Measurements from ENCODE around the gene RAPGEF5. TPM values are rescaled to one million over a fixed set of nuclear protein-coding genes. Genes with fewer than 3 reads are reported as not detected.

Gene RAPGEF5
- total RNA-seq, 1 donor from 2014 or later, result 0.27 TPM

- intact Hi-C loops (cut with micrococcal nuclease), result no loop called here
Measured at GRCh38 chr7:22269963-22270362, 87.0 kb downstream of the RAPGEF5 start.

DNA sequence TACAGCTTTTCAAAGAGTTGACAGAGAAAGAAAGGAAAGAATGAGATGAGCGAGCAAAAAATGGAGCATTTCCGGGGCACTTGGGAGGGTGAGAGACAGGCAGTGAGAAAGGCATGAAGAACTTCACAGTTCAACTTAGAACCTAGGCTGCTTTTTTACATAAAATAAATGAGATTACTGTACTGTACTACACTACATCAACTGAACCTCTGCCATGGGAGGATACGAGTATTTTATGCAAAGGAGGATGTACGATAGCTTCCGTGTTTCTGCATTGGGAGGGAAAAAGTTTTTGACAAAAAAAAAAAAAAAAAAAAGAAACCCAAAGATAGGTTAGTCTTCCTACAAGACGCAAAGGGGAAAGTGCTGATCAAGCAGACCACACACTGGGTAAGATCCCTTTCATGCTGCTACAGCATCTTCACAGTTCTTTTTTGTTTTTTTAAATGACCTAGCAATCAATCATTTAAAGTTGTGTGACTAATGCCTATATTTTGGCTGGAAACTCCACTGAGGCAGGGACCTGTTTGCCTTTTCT is 88.0 kb downstream of the RAPGEF5 start:
- intact Hi-C loops (cut with micrococcal nuclease), result no loop called here

- intact Hi-C loops (cut with micrococcal nuclease), result no loop called here
Measured at GRCh38 chr7:22267930-22268615, 88.9 kb downstream of the RAPGEF5 start.

DNA sequence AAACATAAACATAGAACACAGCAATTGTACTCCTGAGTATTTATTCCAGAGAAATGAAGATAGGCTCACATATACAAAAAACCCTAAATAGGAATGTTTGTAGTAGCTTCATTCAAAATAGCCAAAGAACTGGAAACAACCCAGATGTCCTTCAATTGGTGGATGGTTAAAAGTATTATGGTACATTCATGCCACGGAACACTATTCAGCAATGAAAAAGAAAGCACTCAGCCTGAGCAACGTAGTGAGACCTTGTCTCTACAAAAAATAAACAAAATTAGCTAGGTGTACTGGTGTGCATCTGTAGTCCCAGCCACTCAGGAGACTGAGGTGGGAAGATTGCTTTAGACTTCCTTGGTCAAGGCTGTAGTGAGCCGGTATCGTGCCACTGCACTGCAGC is 94.4 kb downstream of the RAPGEF5 start:
- intact Hi-C loops (cut with micrococcal nuclease), result no loop called here

DNA sequence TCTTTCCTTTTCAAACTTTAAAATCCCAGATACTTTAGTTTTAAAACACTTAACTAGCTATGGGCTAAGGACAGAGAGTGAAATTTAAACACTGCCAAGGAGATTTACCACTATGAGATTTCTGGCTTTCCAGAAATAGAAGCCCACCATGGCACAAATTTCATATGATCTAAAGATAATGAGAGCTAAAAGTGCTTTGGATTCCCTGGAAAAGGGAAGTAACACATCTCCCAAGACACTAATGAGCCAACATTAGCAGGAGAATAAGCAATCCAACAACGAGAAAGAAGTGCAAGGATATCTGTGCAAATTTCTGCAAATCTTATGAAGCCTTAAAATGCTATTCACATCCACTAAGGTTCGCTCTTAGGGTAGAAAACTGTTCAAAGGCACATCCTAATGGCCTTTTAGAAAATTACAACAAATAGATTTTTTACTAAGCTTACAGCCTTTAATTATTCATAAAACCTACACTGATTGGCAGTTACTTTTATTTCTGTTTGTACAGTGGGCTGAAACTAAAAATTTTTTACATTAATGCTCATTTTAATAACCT is 100.3 kb downstream of the RAPGEF5 start:
- intact Hi-C loops (cut with micrococcal nuclease), result no loop called here

DNA sequence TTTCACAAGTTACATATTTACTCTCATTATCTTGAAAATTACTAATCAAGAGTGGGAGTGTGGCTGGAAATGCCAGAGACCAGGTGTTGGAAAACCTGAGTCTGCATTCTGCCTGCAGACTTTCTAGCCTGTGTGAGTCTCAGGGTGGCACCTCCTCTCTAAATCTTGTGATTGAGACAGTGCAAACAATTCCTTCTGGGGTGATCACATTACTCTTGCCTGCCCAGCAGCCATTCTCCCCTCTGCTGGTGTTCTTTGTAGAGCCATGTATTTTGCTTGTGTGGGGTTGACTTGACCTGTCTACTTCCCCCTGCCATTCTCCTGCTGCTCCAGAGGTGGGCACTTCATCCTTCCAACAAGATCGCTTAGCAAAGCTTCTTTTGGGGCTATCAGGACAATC is 101.1 kb downstream of the RAPGEF5 start:
- intact Hi-C loops (cut with micrococcal nuclease), result no loop called here

DNA sequence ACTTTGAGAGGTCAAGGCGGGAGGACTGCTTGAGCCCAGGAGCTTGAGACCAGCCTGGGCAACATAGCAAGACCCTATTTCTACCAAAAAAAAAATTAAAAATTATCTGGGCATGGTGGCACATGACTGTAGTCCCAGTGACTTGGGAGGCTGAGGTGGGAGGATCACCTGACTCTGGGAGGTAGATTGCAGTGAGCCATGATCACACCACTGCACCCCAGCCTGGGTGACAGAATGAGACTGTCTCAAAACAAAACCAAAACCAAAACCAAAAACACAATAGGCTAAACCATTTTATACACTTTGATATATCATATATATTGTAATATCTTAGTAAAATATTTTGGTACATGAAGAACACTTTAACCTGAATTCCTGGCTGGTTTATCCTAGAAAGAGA is 101.6 kb downstream of the RAPGEF5 start:
- intact Hi-C loops (cut with micrococcal nuclease), result no loop called here

- intact Hi-C loops (cut with micrococcal nuclease), result no loop called here
Measured at GRCh38 chr7:22252936-22253536, 103.9 kb downstream of the RAPGEF5 start.

DNA sequence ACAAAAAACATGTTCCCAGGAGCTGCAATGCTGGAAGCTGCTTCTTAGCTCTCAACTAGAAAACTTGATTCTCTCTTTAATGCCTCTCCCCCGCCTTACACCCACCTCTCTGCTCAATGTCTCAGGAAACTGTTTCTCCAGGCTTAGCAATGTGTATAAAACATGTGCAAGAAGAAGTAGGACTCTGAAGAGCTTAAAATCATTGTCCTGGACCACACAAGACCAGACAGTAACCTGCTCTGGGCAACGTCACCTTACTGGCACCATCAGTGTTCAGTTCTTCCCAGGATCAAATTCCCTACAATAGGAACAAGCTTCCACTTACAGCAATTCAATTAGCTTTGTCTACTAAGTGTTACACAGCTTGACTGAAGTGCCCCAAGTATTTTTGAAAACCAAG is 104.9 kb downstream of the RAPGEF5 start:
- intact Hi-C loops (cut with micrococcal nuclease), result no loop called here

DNA sequence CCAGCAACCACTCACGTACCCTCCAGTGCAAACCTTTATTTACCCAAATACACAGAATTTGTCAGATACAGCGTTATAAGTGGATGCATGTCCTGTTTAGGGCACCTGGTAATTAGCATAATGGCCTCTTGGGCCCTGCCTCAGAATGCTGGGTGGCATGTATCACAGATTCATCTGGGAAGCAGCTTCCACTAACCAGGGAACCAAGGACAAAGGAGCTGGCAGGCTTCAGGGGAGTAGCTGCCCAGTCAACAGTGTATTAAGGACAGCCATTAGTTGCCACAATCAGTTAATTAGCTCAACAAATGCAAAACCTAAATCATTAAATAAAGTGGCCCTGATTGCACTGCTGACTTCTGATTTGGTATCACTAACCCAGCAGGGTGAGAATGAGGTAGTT is 105.7 kb downstream of the RAPGEF5 start:
- intact Hi-C loops (cut with micrococcal nuclease), result no loop called here

- intact Hi-C loops (cut with micrococcal nuclease), result no loop called here
Measured at GRCh38 chr7:22250390-22250789, 106.6 kb downstream of the RAPGEF5 start.

GRCh38 chr7:22248111-22248809 is 108.7 kb downstream of the RAPGEF5 start:
- intact Hi-C loops (cut with micrococcal nuclease), result no loop called here

DNA sequence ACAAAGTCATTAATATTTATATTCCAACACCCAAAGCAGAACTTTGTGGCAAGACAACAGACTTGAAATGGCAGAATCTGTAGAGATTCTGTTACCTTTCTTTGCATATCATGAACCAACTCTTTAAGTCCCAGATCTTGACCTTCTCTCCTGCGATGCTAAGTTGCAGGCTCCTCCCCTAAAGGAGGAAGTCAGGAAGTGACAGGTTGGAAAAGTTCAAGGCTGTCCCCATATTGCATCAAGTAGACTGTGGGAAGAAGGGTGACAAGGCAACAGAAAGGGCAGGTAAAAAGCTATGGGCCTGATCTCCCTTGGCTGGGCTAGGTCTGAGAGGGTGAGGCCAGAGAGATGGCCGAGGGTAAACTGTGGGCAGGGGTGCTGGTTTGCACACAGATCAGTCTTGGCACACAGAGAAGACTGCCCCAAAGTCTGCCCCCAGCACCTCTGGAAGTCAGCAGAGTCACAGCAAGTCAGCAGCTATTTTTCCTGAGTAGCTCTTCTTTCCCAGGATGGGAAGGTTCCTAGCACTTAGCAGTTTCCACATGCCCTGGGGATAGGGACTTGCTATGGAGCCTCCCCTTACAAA is 115.1 kb downstream of the RAPGEF5 start:
- intact Hi-C loops (cut with micrococcal nuclease), result no loop called here

GRCh38 chr7:22240904-22241571 is 115.9 kb downstream of the RAPGEF5 start:
- intact Hi-C loops (cut with micrococcal nuclease), result no loop called here

GRCh38 chr7:22238354-22239311 is 118.3 kb downstream of the RAPGEF5 start:
- intact Hi-C loops (cut with micrococcal nuclease), result no loop called here

DNA sequence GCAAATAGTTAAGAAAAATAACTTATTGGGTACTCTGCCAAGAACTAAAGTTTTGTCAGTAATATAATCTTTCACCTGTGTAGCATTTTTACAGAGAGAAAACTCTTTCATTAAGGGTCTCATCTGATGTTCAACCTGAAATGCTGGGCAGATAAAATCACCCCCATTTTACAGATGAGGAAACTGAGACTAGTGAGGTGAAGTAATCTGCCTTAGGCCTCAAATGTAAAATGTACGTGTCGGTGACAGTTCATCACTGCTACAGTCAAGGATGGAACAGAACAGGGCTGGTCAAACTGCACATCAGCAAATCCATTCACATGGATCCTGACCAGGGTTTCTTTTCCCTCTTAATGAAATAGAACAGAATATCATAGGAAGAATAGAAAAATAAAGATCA is 121.8 kb downstream of the RAPGEF5 start:
- intact Hi-C loops (cut with micrococcal nuclease), result no loop called here

- intact Hi-C loops (cut with micrococcal nuclease), result no loop called here
Measured at GRCh38 chr7:22234227-22234626, 122.7 kb downstream of the RAPGEF5 start.

DNA sequence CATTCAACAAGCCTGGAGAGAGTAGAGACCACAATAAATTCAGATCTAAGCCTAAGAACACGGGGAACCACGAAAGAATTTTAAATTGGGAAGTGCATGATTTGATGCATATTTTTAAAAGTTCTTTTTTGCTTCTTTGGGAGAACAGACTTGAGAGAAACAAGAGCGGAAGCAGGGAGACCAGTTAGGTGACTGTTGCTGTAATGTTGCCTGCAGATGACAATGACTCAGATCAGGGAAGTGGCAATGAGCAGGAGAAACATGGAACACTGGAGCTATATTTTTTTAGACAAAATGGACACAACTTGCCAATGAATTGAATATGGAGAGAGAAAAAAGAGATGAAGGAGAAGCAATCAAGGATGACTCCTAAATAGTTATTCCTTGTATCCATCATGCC is 125.1 kb downstream of the RAPGEF5 start:
- intact Hi-C loops (cut with micrococcal nuclease), result no loop called here

DNA sequence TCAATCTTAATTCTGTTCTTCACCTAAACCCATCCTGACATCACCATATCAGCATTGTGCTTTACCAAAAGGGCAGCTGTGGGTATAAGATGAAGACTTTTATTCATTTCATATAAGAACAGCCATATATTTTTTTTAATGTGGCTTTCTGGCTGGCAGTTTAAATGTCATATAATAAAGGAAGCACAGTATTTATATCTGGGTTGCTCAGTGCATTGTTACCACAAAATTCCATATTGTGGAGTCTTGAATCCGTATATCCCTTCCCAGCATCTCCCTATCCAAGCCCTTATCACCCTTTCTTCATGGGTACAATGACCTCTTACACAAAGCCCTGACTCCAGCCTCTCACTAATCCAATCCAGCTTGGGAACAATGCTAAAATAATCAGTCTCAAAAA is 125.8 kb downstream of the RAPGEF5 start:
- intact Hi-C loops (cut with micrococcal nuclease), result no loop called here

DNA sequence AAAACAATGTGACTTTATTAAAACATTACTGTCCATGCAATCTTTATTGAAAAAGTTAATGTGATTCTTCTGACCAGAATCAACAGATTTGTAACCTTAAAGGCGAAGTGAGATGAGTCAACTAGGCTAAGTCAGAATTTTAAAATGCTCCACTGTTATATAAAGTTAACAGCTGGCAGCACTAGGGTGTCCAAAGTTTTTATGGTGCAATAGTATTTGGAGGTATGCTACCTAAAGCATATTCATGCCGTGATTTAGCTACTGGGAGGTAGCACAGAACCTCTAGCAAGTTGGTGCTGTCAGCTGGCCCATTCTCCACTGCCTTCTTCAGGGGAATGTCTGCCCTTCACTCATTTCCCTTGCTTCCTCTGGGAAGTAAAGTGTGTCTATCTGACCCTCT is 126.7 kb downstream of the RAPGEF5 start:
- intact Hi-C loops (cut with micrococcal nuclease), result no loop called here

Data from T-helper 2 cell treated with Interferon-gamma antibody and Interleukin-4, amounts not matched to agents 100 ng/mL and 5 ng/mL, for 36 hours (primary cell).